Measurements from ENCODE around the gene LPCAT2.
"Not testable (repeated sequence)": the region's sequence is repeated elsewhere in the genome, so short reads cannot be mapped to it uniquely, and the experiment has no call there.

The LPCAT2 gene

DNA sequence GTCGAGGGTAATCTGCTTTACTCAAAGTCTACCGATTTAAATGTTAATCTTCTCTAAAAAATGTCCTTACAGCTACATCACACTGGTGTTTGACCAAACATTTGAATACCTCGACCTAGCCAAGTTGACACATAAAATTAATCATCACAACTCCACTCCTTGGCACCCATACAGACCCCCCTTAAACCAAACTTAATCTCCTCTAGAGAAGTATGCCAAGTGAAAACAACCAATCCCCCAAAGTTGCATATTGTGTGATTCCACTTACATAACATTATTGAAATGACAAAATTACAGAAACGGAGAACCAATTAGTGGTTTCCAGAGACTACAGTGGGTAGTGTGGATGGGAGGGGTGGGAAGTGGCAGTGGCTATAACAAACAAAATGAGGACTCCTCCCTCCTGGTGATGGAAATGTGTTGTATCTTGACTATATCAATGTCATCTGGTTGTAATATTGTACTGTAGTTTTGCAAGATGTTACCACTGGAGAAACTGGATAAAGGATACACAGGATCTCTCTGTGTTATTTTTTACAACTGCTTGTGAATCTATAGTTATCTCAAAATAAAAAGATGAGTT lies 97.0 kb downstream of the LPCAT2 start:
- Histone ChIP-seq H3K9ac (ENCODE audit: low read depth, low read length) (no peak overlapping the region), H3K4me1 (ENCODE audit: insufficient read depth, low read length) (no peaks in the 10 kb centered on the region), H3K9me3 (ENCODE audit: control insufficient read depth, insufficient read depth, low read length) (no peaks in the 10 kb centered on the region), H3K36me3 (ENCODE audit: insufficient read depth, low read length) (no peaks in the 10 kb centered on the region)

GRCh38 chr16:55613613-55614335 lies 104.9 kb downstream of the LPCAT2 start:
- Histone ChIP-seq H3K36me3 (ENCODE audit: insufficient read depth, low read length) (no peaks in the 10 kb centered on the region), H3K9ac (ENCODE audit: low read depth, low read length) (no peak overlapping the region), H3K9me3 (ENCODE audit: control insufficient read depth, insufficient read depth, low read length) (no peaks in the 10 kb centered on the region), H3K4me1 (ENCODE audit: insufficient read depth, low read length) (no peaks in the 10 kb centered on the region)

GRCh38 chr16:55615071-55615470 lies 106.2 kb downstream of the LPCAT2 start:
- Histone ChIP-seq H3K4me1 (ENCODE audit: insufficient read depth, low read length) (no peaks in the 10 kb centered on the region), H3K9me3 (ENCODE audit: control insufficient read depth, insufficient read depth, low read length) (no peaks in the 10 kb centered on the region), H3K9ac (ENCODE audit: low read depth, low read length) (no peak overlapping the region), H3K36me3 (ENCODE audit: insufficient read depth, low read length) (no peaks in the 10 kb centered on the region)

DNA sequence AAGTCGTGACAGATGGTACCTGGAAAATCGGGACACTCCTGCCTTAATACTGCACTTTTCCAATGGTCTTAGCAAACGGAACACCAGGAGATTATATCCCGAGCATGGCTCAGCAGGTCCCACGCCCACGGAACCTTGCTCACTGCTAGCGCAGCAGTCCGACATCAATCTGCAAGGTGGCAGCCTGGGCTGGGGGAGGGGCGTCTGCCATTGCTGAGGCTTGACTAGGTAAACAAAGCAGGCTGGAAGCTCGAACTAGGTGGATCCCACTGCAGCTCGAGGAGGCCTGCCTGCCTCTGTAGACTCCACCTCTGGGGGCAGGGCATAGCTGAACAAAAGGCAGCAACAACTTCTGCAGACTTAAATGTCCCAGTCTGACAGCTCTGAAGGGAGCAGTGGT lies 106.8 kb downstream of the LPCAT2 start:
- H3K9me3 ChIP-seq (ENCODE audit: control insufficient read depth, insufficient read depth, low read length); H3K4me1 ChIP-seq (ENCODE audit: insufficient read depth, low read length); H3K36me3 ChIP-seq (ENCODE audit: insufficient read depth, low read length); H3K9ac ChIP-seq (ENCODE audit: low read depth, low read length): not testable (repeated sequence)

- no peaks in the 10 kb centered on the region for H3K36me3 ChIP-seq (ENCODE audit: insufficient read depth, low read length)
- H3K9me3 ChIP-seq (ENCODE audit: control insufficient read depth, insufficient read depth, low read length): no peaks in the 10 kb centered on the region
- no peaks in the 10 kb centered on the region for H3K4me1 ChIP-seq (ENCODE audit: insufficient read depth, low read length)
- H3K9ac ChIP-seq (ENCODE audit: low read depth, low read length): no peak overlapping the region
These were observed 112.9 kb downstream of the LPCAT2 start for GRCh38 chr16:55621771-55622170.

DNA sequence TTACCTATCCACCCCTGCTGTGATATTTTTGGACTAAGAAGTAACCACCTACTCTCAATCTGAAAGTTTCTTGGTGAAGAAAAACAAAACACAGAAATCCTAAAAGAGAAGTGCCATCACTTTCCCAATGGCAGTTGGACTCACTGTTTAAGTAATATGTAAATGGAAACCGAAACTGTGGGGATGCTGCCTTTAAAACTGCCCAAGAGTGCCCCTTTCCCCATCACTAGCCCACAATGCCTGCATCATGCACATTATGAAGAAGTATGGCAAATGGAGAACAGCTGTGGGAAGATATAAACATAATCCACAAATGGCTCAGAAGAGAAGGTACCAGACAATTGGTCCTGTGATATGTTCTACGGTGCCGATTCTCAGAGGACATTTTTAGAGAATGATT lies 113.4 kb downstream of the LPCAT2 start:
- no peaks in the 10 kb centered on the region for H3K36me3 ChIP-seq (ENCODE audit: insufficient read depth, low read length)
- no peak overlapping the region for H3K9ac ChIP-seq (ENCODE audit: low read depth, low read length)
- no peaks in the 10 kb centered on the region for H3K9me3 ChIP-seq (ENCODE audit: control insufficient read depth, insufficient read depth, low read length)
- no peaks in the 10 kb centered on the region for H3K4me1 ChIP-seq (ENCODE audit: insufficient read depth, low read length)

GRCh38 chr16:55622930-55623561 lies 114.2 kb downstream of the LPCAT2 start:
- Histone ChIP-seq H3K4me1 (ENCODE audit: insufficient read depth, low read length) (no peaks in the 10 kb centered on the region), H3K9ac (ENCODE audit: low read depth, low read length) (no peak overlapping the region), H3K36me3 (ENCODE audit: insufficient read depth, low read length) (no peaks in the 10 kb centered on the region), H3K9me3 (ENCODE audit: control insufficient read depth, insufficient read depth, low read length) (no peaks in the 10 kb centered on the region)

DNA sequence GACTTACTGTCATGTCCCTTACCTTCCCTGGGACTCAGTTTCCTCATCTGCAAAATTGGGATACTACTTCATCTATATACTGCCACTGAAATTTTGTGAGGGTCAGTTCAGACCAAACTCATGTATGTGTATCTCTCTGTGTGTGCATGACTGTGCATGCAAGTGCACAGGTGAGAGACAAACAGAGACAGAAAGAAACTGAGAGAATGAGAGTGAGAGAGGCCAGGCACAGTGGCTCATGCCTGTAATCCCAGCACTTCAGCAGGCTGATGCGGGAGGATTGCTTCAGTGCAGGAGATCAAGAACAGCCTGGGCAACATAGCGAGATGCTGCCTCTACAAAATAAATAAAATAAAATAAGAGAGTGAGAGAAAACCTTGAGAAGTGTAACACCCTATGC lies 114.8 kb downstream of the LPCAT2 start:
- Histone ChIP-seq H3K9me3 (ENCODE audit: control insufficient read depth, insufficient read depth, low read length) (no peaks in the 10 kb centered on the region), H3K36me3 (ENCODE audit: insufficient read depth, low read length) (no peaks in the 10 kb centered on the region)

DNA sequence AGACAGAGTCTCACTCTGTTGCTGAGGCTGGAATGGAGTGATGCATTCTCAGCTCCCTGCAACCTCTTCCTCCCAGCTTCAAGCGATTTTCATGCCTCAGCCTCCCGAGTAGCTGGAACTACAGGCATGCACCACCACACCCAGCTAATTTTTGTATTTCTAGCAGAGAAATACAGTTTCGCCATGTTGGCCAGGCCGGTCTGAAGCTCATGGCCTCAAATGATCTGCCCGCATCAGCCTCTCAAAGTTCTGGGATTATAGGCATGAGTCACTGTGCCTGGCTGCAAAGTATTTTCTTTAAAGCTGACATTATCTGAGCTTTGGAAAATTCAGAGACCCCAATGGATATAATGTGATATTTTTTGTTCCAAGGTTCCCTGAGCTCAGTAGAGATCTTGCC lies 115.8 kb downstream of the LPCAT2 start:
- Histone ChIP-seq H3K36me3 (ENCODE audit: insufficient read depth, low read length) (no peaks in the 10 kb centered on the region), H3K9ac (ENCODE audit: low read depth, low read length) (no peak overlapping the region), H3K9me3 (ENCODE audit: control insufficient read depth, insufficient read depth, low read length) (no peaks in the 10 kb centered on the region), H3K4me1 (ENCODE audit: insufficient read depth, low read length) (no peaks in the 10 kb centered on the region)

More for the DNA sequence above, 114.8 kb downstream of the LPCAT2 start:
- no peak overlapping the region for H3K9ac ChIP-seq (ENCODE audit: low read depth, low read length)
- no peaks in the 10 kb centered on the region for H3K4me1 ChIP-seq (ENCODE audit: insufficient read depth, low read length)

GRCh38 chr16:55625843-55626242 lies 117.0 kb downstream of the LPCAT2 start:
- no peaks in the 10 kb centered on the region for H3K4me1 ChIP-seq (ENCODE audit: insufficient read depth, low read length)
- no peaks in the 10 kb centered on the region for H3K9me3 ChIP-seq (ENCODE audit: control insufficient read depth, insufficient read depth, low read length)
- no peak overlapping the region for H3K9ac ChIP-seq (ENCODE audit: low read depth, low read length)
- no peaks in the 10 kb centered on the region for H3K36me3 ChIP-seq (ENCODE audit: insufficient read depth, low read length)

GRCh38 chr16:55628306-55628968 lies 119.6 kb downstream of the LPCAT2 start:
- H3K9ac ChIP-seq (ENCODE audit: low read depth, low read length): no peak overlapping the region
- H3K4me1 ChIP-seq (ENCODE audit: insufficient read depth, low read length): no peaks in the 10 kb centered on the region

GRCh38 chr16:55630774-55631173 lies 121.9 kb downstream of the LPCAT2 start:
- Histone ChIP-seq H3K9me3 (ENCODE audit: control insufficient read depth, insufficient read depth, low read length) (peaks cover 4% of the 10 kb centered on the region; the same call in 1 of the 2 replicates), H3K4me1 (ENCODE audit: insufficient read depth, low read length) (no peaks in the 10 kb centered on the region), H3K9ac (ENCODE audit: low read depth, low read length) (no peak overlapping the region), H3K36me3 (ENCODE audit: insufficient read depth, low read length) (no peaks in the 10 kb centered on the region)

More at GRCh38 chr16:55628306-55628968, 119.6 kb downstream of the LPCAT2 start:
- Histone ChIP-seq H3K9me3 (ENCODE audit: control insufficient read depth, insufficient read depth, low read length) (peaks cover 4% of the 10 kb centered on the region; the same call in 1 of the 2 replicates), H3K36me3 (ENCODE audit: insufficient read depth, low read length) (no peaks in the 10 kb centered on the region)

- Histone ChIP-seq H3K36me3 (ENCODE audit: insufficient read depth, low read length) (no peaks in the 10 kb centered on the region), H3K4me1 (ENCODE audit: insufficient read depth, low read length) (no peaks in the 10 kb centered on the region), H3K9ac (ENCODE audit: low read depth, low read length) (no peak overlapping the region), H3K9me3 (ENCODE audit: control insufficient read depth, insufficient read depth, low read length) (peaks cover 4% of the 10 kb centered on the region; the same call in 1 of the 2 replicates)
These were observed 123.4 kb downstream of the LPCAT2 start for GRCh38 chr16:55632259-55632658.

- Histone ChIP-seq H3K4me1 (ENCODE audit: insufficient read depth, low read length) (no peaks in the 10 kb centered on the region), H3K9ac (ENCODE audit: low read depth, low read length) (no peak overlapping the region), H3K9me3 (ENCODE audit: control insufficient read depth, insufficient read depth, low read length) (peaks cover 4% of the 10 kb centered on the region; the same call in 1 of the 2 replicates), H3K36me3 (ENCODE audit: insufficient read depth, low read length) (no peaks in the 10 kb centered on the region)
These were observed 125.3 kb downstream of the LPCAT2 start for GRCh38 chr16:55634193-55634592.

Data from ES-I3 (cell line).